GM08714 (cell line): ENCODE measurements around the gene GNG12.

Experiments
- H3K4me3 ChIP-seq: fragments of 200-500 bp; sonication (Bioruptor generic); 2 replicates; pipeline ENCODE4 v1.5.1; 2014; ENCODE audit warnings: mild to moderate bottlenecking, low read length, inconsistent platforms
- ZNF274 ChIP-seq: IDR thresholded peaks from 2 replicates; pipeline ENCODE4 v1.6.1; 2012; ENCODE audit warnings: mild to moderate bottlenecking, low read depth, low read length

GNG12 gene

GRCh38 chr1:67851800-67852199 is 18.5 kb upstream of the GNG12 start:
- TF ChIP-seq ZNF274 = no peak

GRCh38 chr1:67850611-67851075 is 17.4 kb upstream of the GNG12 start:
- no peak for TF ChIP-seq ZNF274
- H3K4me3 ChIP-seq = no peak overlapping the region

More at GRCh38 chr1:67851800-67852199, 18.5 kb upstream of the GNG12 start:
- no peak overlapping the region for H3K4me3 ChIP-seq

GRCh38 chr1:67850151-67850551 is 16.9 kb upstream of the GNG12 start:
- no peak overlapping the region for H3K4me3 ChIP-seq
- no peak for TF ChIP-seq ZNF274

GRCh38 chr1:67847466-67847865 is 14.2 kb upstream of the GNG12 start:
- TF ChIP-seq ZNF274 = no peak

GRCh38 chr1:67846538-67846937 is 13.3 kb upstream of the GNG12 start:
- no peak for TF ChIP-seq ZNF274

More at GRCh38 chr1:67847466-67847865, 14.2 kb upstream of the GNG12 start:
- no peak overlapping the region for H3K4me3 ChIP-seq

GRCh38 chr1:67844988-67845387 is 11.7 kb upstream of the GNG12 start:
- TF ChIP-seq ZNF274 = no peak
- no peak overlapping the region for H3K4me3 ChIP-seq

More at GRCh38 chr1:67846538-67846937, 13.3 kb upstream of the GNG12 start:
- no peak overlapping the region for H3K4me3 ChIP-seq

GRCh38 chr1:67843746-67844145 is 10.5 kb upstream of the GNG12 start:
- no peak overlapping the region for H3K4me3 ChIP-seq
- no peak for TF ChIP-seq ZNF274

- TF ChIP-seq ZNF274 = no peak
Observed at GRCh38 chr1:67843331-67843730, 10.1 kb upstream of the GNG12 start.

GRCh38 chr1:67840449-67840848 is 7.2 kb upstream of the GNG12 start:
- no peak for TF ChIP-seq ZNF274
- H3K4me3 ChIP-seq = no peak overlapping the region

More at GRCh38 chr1:67843331-67843730, 10.1 kb upstream of the GNG12 start:
- H3K4me3 ChIP-seq = no peak overlapping the region

- H3K4me3 ChIP-seq = no peak overlapping the region
- no peak for TF ChIP-seq ZNF274
Observed at GRCh38 chr1:67839826-67840225, 6.6 kb upstream of the GNG12 start.

- TF ChIP-seq ZNF274 = no peak
- H3K4me3 ChIP-seq = no peak overlapping the region
Observed at GRCh38 chr1:67838180-67838910, 5.1 kb upstream of the GNG12 start.

- no peak for TF ChIP-seq ZNF274
- no peak overlapping the region for H3K4me3 ChIP-seq
Observed at GRCh38 chr1:67836769-67837168, 3.5 kb upstream of the GNG12 start.

- no peak for TF ChIP-seq ZNF274
- H3K4me3 ChIP-seq = no peak overlapping the region
Observed at GRCh38 chr1:67835663-67836452, 2.6 kb upstream of the GNG12 start.

- no peak overlapping the region for H3K4me3 ChIP-seq
Observed at GRCh38 chr1:67834246-67834877, 1.1 kb upstream of the GNG12 start.

More at GRCh38 chr1:67834246-67834877, 1.1 kb upstream of the GNG12 start:
- TF ChIP-seq ZNF274 = no peak
